22Rv1 (cell line): Measurements from ENCODE around the gene CAMK1D.
"Not testable (repeated sequence)": the region's sequence is repeated elsewhere in the genome, so short reads cannot be mapped to it uniquely, and the experiment has no call there.

ENCODE experiments used
- H3K27ac ChIP-seq: fragments of 450-650 bp; 2 replicates; pipeline ENCODE4 v1.5.1; 2017
- CTCF ChIP-seq: fragments of 450-650 bp; IDR thresholded peaks from 2 replicates; pipeline ENCODE4 v1.5.1; 2017; ENCODE audit warnings: mild to moderate bottlenecking
- ZFX ChIP-seq: fragments of 450-650 bp; IDR thresholded peaks from 2 replicates; pipeline ENCODE4 v1.6.1; 2017; ENCODE audit warnings: antibody characterized with exemption, borderline replicate concordance

Gene CAMK1D

DNA sequence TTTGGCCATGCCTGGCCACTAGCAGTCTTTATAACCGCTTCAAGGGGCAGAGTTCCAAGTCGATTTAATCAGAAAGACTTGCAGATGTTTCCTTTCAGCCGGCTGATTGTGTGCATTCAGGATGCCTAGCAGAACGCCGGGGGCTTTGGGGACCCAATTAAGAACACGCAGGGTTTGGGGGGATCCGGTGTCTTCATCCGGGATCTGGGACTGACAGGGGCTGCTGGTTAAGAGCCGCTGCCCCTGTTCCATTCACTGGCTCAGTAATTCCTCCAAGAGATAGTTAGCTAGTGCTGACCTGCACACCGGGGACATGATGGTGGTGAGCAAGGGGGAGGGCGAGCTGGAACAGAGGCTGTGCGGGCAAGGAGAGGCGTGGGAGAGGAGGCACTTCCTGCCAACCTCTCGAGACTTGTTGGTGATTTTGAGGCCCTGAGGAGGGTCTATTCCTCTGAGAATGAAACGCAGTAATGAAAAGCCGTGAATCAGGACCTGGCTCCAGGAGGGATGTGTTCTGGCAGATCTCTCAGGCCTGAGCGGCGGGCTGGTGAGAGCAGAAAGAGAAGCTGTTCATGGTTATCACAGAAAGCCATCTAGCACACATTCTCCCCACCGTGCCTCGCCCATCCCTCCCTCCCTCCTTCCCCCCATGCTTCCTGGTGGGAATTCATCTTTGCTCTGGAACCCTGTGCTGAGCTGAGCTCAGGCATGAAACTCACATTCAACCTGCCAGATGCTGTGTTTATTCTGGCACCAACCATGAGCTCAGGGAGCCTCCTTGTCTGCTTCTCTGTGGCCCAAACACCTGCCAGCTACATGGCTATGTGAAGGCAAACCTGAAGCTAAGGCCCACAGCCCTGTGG, 500.2 kb downstream of the CAMK1D start:
- H3K27ac ChIP-seq: no peak overlapping the region
- no peak for TF ChIP-seq ZFX
- no peak for TF ChIP-seq CTCF

GRCh38 chr10:12852687-12853086, 503.3 kb downstream of the CAMK1D start:
- no peak overlapping the region for H3K27ac ChIP-seq
- no peak for TF ChIP-seq ZFX
- no peak for TF ChIP-seq CTCF

DNA sequence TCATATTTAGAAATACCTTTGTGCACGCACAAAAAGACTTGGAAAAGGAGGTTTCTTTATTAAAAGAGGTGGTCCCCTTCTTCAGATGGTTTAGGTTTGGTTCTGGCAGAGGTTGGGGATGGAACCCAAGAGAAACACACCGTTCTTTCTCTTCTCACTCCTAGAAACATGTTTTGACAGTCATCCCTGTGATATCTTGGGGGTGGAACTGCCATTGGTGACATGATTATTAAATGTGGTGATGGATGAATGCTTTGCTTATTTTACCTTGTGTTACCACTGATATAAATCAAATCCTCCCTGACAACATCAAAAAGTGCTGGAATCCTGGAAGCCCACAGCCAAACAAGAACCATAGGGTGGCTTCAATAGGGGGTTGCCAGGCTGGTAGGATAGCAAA, 505.6 kb downstream of the CAMK1D start:
- H3K27ac ChIP-seq: no peak overlapping the region
- TF ChIP-seq ZFX (no peak), CTCF (no peak)

- TF ChIP-seq ZFX (no peak), CTCF (no peak)
- no peak overlapping the region for H3K27ac ChIP-seq
Observed at GRCh38 chr10:12862459-12862858, 513.1 kb downstream of the CAMK1D start.

DNA sequence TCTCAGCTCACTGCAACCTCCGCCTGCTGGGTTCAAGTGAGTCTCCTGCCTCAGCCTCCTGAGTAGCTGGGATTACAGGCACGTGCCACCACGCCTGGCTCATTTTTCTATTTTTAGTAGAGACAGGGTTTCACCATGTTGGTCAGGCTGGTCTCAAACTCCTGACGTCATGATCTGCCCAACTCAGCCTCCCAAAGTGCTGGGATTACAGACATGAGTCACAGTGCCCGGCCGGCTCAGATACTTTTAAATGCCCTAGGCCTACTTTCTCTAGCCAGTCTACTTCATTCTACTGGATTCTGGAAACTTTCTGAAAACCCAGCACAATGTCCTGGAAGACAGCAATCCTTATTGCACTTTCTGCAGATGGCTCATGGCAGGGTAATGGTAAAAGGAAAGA, 516.2 kb downstream of the CAMK1D start:
- H3K27ac ChIP-seq: not testable (repeated sequence)

DNA sequence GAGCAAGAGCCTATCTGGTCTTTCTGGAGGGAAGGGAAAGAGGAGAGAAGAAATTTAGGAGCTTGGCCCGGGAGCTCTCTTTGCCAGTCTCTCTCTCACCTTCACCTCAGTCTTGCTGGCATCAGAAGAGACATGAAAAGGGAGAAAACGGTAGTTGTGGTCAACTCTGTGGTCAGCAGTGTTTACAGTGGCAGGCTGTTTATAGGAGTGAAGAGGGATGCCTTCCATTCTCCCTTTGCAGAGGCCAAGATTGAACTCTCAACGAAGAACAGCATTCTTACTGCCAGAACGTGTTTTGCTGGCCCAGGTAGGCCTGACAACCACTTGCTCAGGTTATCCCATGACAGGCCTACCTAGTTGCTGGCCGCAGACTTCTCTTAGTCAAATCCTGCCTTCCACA, 518.9 kb downstream of the CAMK1D start:
- TF ChIP-seq CTCF (no peak), ZFX (no peak)
- H3K27ac ChIP-seq: no peak overlapping the region

- H3K27ac ChIP-seq: no peak overlapping the region
- no peak for TF ChIP-seq ZFX
- TF ChIP-seq CTCF: no peak
Observed at GRCh38 chr10:12869427-12869826, 520.1 kb downstream of the CAMK1D start.

DNA sequence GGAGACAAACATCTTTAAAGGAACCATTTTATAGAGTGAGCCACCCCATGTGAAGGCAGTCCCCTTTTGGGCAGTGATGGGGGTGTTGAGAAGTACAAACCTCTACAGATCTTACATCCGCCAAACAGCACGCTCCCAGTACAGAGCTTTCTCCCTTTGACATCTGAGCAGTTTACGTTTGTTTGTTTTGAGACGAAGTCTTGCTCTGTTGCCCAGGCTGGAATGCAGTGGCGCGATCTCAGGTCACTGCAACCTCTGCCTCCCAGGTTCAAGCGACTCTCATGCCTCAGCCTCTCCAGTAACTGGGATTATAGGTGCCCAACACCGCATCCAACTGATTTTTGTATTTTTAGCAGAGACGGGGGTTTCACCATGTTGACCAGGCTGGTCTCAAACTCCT, 523.2 kb downstream of the CAMK1D start:
- TF ChIP-seq CTCF: no peak
- no peak for TF ChIP-seq ZFX
- H3K27ac ChIP-seq: no peak overlapping the region
